Loucy (cell line): ENCODE results near the gene CEP290.

Experiments
- H2AFZ ChIP-seq: fragments of 200-600 bp; sonication (generic); 2 replicates; pipeline ENCODE4 v1.6.0; 2016; ENCODE audit warnings: antibody characterized with exemption, mild to moderate bottlenecking, low read length, moderate library complexity
- H3F3A ChIP-seq: fragments of 200-600 bp; 2 replicates; pipeline ENCODE4 v1.6.0; 2016; ENCODE audit warnings: antibody characterized with exemption, low read depth, mild to moderate bottlenecking
- H3K27me3 ChIP-seq: fragments of 200-600 bp; sonication (generic); 2 replicates; pipeline ENCODE4 v1.6.1; 2014; ENCODE audit warnings: low read length, mild to moderate bottlenecking; ENCODE audit not compliant: insufficient read depth, poor library complexity, severe bottlenecking
- H3K36me3 ChIP-seq: fragments of 200-600 bp; sonication (generic); 2 replicates; pipeline ENCODE4 v1.6.1; 2016; ENCODE audit warnings: low read length; ENCODE audit not compliant: insufficient read depth
- H3K4me1 ChIP-seq: fragments of 200-600 bp; sonication (generic); 2 replicates; pipeline ENCODE4 v1.5.1; 2014; ENCODE audit warnings: low read length, mild to moderate bottlenecking; ENCODE audit not compliant: insufficient read depth, poor library complexity, severe bottlenecking
- H3K4me2 ChIP-seq: fragments of 200-600 bp; sonication (generic); 2 replicates; pipeline ENCODE4 v1.6.0; 2014; ENCODE audit warnings: antibody characterized with exemption, low read length, low read depth, mild to moderate bottlenecking; ENCODE audit not compliant: poor library complexity, severe bottlenecking
- H3K4me3 ChIP-seq: fragments of 200-600 bp; sonication (generic); 2 replicates; pipeline ENCODE4 v1.5.1; 2014; ENCODE audit warnings: low read length, mild to moderate bottlenecking, mixed read lengths; ENCODE audit not compliant: poor library complexity, severe bottlenecking
- H3K79me2 ChIP-seq: fragments of 200-600 bp; sonication (generic); 2 replicates; pipeline ENCODE4 v1.6.1; 2014; ENCODE audit warnings: low read length; ENCODE audit not compliant: insufficient read depth
- H3K9ac ChIP-seq: fragments of 200-600 bp; sonication (generic); 2 replicates; pipeline ENCODE4 v1.6.0; 2014; ENCODE audit warnings: mild to moderate bottlenecking, low read depth, low read length, moderate library complexity; ENCODE audit not compliant: poor library complexity, severe bottlenecking
- H3K9me2 ChIP-seq: fragments of 200-600 bp; sonication (generic); replicated peaks from 2 replicates; pipeline ENCODE4 v1.6.1; 2016; ENCODE audit warnings: low read depth, low read length, mixed read lengths
- H3K9me3 ChIP-seq: fragments of 200-600 bp; sonication (generic); 2 replicates; pipeline ENCODE4 v1.6.1; 2014; ENCODE audit warnings: mild to moderate bottlenecking, antibody characterized with exemption, low read length, low read depth; ENCODE audit not compliant: insufficient read depth
- H4K20me1 ChIP-seq: fragments of 200-600 bp; sonication (generic); 2 replicates; pipeline ENCODE4 v1.6.0; 2014; ENCODE audit warnings: antibody characterized with exemption, low read length, mild to moderate bottlenecking; ENCODE audit not compliant: insufficient read depth, poor library complexity, severe bottlenecking
- EZH2phosphoT487 ChIP-seq: fragments of 200-600 bp; IDR thresholded peaks from 2 replicates; pipeline ENCODE4 v1.6.1; 2018; ENCODE audit warnings: antibody characterized with exemption, mild to moderate bottlenecking, moderate library complexity, borderline replicate concordance
- TF ChIP-seq, protein P1 (sequence below): fragments of 200-600 bp; sonication (generic); conservative IDR thresholded peaks from 2 replicates; pipeline ENCODE4 v1.5.1; 2014; ENCODE audit warnings: mild to moderate bottlenecking, antibody characterized with exemption, low read length

Gene CEP290

DNA sequence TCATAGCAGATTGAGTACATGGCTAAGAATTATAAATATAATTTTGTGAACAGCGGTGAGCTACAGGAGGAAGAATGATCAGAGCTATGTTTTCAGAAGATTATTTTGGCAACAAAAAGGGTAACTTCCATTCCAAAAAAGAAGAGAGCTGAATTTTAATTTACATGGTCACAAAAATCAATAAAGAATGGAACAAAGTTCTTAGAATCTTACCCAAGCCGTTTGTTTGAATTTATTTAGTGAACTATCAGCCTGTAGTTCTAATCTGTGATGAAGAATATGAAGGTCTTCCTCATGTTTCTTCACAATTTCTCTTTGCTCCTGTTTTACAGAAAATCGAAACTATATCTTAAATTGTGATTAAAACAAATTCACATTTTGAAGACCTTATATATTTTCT, 58.3 kb downstream of the CEP290 start:
- Histone ChIP-seq H3K9me2 (no peaks in the 10 kb centered on the region), H3K9me3 (no peaks in the 10 kb centered on the region), H3K36me3 (peaks cover 41% of the 10 kb centered on the region; the same call in 1 of the 2 replicates), H3K79me2 (no peaks in the 10 kb centered on the region), H2AFZ (no peak overlapping the region), H4K20me1 (no peaks in the 10 kb centered on the region), H3K27me3 (no peaks in the 10 kb centered on the region), H3K4me1 (no peaks in the 10 kb centered on the region), H3F3A (no peaks in the 10 kb centered on the region), H3K9ac (no peak overlapping the region), H3K4me2 (no peak overlapping the region), H3K4me3 (no peak overlapping the region)
- no peak for TF ChIP-seq EZH2phosphoT487
- TF ChIP-seq, protein P1, sequence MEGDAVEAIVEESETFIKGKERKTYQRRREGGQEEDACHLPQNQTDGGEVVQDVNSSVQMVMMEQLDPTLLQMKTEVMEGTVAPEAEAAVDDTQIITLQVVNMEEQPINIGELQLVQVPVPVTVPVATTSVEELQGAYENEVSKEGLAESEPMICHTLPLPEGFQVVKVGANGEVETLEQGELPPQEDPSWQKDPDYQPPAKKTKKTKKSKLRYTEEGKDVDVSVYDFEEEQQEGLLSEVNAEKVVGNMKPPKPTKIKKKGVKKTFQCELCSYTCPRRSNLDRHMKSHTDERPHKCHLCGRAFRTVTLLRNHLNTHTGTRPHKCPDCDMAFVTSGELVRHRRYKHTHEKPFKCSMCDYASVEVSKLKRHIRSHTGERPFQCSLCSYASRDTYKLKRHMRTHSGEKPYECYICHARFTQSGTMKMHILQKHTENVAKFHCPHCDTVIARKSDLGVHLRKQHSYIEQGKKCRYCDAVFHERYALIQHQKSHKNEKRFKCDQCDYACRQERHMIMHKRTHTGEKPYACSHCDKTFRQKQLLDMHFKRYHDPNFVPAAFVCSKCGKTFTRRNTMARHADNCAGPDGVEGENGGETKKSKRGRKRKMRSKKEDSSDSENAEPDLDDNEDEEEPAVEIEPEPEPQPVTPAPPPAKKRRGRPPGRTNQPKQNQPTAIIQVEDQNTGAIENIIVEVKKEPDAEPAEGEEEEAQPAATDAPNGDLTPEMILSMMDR = no peak

DNA sequence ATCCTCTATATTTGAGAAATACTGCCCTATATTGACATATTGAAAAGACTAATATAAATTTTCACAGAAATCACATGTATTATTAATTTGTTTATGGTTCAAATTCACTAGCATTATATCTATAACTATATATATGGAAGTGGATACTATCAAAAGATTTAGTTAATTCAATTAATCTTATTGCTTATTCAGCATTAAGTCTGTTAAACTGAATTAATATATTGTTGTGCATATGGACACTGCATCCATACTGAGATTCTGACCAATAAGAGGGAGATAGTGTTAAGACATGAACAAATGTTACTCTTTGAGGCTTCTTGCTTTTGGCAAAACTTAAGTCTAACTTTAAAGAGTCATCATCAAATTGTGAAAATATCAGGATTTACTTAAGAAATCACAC, 60.6 kb downstream of the CEP290 start:
- TF ChIP-seq, protein P1 = no peak
- TF ChIP-seq EZH2phosphoT487 = no peak
- H3K9me3 ChIP-seq = no peaks in the 10 kb centered on the region
- H3K9ac ChIP-seq = no peak overlapping the region
- no peaks in the 10 kb centered on the region for H3K79me2 ChIP-seq
- no peaks in the 10 kb centered on the region for H3K9me2 ChIP-seq
- H4K20me1 ChIP-seq = no peaks in the 10 kb centered on the region
- no peaks in the 10 kb centered on the region for H3F3A ChIP-seq
- no peak overlapping the region for H3K4me2 ChIP-seq
- no peaks in the 10 kb centered on the region for H3K27me3 ChIP-seq
- no peak overlapping the region for H2AFZ ChIP-seq
- no peak overlapping the region for H3K4me3 ChIP-seq
- peaks cover 48% of the 10 kb centered on the region; the same call in 1 of the 2 replicates for H3K36me3 ChIP-seq
- H3K4me1 ChIP-seq = no peaks in the 10 kb centered on the region

DNA sequence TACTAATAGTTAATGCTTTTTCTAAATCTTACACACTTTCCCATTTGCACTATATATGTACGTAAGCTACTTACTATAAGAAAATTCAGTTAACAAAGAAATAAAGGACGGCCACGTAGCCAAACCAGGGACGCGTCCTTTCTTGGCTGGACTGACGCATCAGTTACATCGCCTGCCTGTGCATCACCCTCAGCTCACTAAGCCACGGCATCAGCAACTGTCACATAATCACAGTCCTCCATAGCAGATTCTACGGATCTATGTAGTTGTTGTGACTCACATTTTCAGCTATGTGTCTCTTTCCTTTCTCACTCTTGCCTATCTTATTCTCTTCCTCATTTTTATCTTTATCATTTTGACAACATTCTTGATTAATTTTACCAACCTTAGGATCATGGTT, 74.6 kb downstream of the CEP290 start:
- Histone ChIP-seq H3K36me3 (peaks cover 18% of the 10 kb centered on the region), H3K4me1 (peaks cover 7% of the 10 kb centered on the region), H3K79me2 (no peaks in the 10 kb centered on the region), H3K4me2 (no peak overlapping the region), H4K20me1 (no peaks in the 10 kb centered on the region), H3K9me3 (no peaks in the 10 kb centered on the region), H3K9ac (no peak overlapping the region), H3K27me3 (no peaks in the 10 kb centered on the region), H3F3A (no peaks in the 10 kb centered on the region; the same call in 1 of the 2 replicates), H2AFZ (no peak overlapping the region), H3K4me3 (no peak overlapping the region), H3K9me2 (no peaks in the 10 kb centered on the region)
- TF ChIP-seq EZH2phosphoT487 = no peak
- TF ChIP-seq, protein P1 = no peak
